ENCODE data around the gene SMIM32.

DNA sequence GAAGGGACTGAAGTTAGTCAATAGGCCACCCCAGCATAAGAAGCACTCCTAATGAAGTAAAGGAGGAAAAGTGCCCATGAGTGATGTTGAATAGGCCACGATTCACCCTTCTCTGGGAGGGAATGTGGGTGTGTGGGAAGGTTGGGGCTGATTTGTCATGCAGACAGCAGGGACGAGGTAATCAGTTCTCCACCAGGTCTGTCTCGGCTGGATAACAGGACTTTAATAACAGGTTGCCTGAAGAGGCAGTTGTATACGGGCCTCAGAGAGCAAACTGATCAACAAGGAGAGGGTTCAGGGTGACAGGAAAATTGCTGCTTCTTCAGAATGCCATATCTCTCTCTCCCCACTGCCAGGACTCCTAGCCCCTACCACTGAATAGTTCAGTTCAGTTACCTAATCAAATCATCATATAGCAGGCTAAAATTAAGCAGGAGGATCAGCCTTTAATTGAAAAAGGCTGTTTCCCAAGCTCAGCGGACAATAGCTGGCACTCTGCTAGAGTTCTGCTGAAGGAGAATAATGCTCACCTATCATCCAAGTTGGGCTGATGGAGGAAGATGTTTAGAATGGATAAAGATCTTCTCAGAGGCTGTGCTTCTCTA, 43.6 kb upstream of the SMIM32 start:
- TF ChIP-seq, protein P1, sequence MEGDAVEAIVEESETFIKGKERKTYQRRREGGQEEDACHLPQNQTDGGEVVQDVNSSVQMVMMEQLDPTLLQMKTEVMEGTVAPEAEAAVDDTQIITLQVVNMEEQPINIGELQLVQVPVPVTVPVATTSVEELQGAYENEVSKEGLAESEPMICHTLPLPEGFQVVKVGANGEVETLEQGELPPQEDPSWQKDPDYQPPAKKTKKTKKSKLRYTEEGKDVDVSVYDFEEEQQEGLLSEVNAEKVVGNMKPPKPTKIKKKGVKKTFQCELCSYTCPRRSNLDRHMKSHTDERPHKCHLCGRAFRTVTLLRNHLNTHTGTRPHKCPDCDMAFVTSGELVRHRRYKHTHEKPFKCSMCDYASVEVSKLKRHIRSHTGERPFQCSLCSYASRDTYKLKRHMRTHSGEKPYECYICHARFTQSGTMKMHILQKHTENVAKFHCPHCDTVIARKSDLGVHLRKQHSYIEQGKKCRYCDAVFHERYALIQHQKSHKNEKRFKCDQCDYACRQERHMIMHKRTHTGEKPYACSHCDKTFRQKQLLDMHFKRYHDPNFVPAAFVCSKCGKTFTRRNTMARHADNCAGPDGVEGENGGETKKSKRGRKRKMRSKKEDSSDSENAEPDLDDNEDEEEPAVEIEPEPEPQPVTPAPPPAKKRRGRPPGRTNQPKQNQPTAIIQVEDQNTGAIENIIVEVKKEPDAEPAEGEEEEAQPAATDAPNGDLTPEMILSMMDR (IDR thresholded peaks at IDR 0.05) = no peak
- TF ChIP-seq EZH2phosphoT487 (IDR thresholded peaks at IDR 0.05) (no peak), EZH2 (IDR thresholded peaks at IDR 0.05) (no peak)

Measured in neural progenitor cell (in vitro differentiated cells).